Fibroblast of gingiva (primary cell): ENCODE results near the gene MPL.

Source experiments
- DNase-seq: peaks from one replicate; pipeline ENCODE4 v3.0.0-alpha.2; 2011; ENCODE audit warnings: low read depth

The MPL gene

GRCh38 chr1:43306688-43307457 is 30.7 kb upstream of the MPL start:
- DNase-seq: no peak

GRCh38 chr1:43307458-43308158 is 30.0 kb upstream of the MPL start:
- DNase-seq: no peak

DNA sequence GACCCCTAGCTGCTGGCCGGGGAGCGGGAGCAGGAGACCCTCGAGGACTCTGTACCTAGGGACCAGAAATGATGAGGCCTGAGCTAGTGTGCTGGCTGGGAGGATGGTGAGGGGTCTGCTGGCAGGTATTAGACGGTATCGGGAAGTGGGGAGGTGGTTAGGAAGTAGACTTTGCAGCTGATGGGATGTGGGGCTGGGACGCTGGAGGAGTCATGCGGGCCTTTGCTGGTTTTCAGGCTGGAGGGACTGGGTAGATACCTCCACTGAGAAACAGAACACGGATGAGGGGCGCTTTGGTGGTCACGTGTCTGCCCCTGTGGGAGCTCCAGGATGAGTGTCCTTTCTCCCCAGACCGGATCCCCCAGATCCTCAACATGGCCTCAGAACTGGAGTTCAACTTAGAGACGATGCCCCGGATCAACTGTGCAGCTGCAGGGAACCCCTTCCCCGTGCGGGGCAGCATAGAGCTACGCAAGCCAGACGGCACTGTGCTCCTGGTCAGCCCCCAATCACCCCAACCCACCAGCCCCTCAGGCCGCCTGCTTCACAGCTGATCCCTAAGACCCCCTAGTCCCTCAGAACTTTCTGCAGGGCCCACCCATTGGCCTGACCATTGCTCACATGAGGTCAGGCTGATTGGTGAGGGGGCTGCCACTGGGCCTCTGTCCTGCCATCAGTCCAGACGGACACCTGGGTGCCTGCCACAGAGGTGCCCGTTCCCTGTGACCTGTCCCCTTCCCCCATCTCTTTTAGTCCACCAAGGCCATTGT is 28.8 kb upstream of the MPL start:
- no peak for DNase-seq

- no peak for DNase-seq
These were observed 28.1 kb upstream of the MPL start for GRCh38 chr1:43309405-43310025.

DNA sequence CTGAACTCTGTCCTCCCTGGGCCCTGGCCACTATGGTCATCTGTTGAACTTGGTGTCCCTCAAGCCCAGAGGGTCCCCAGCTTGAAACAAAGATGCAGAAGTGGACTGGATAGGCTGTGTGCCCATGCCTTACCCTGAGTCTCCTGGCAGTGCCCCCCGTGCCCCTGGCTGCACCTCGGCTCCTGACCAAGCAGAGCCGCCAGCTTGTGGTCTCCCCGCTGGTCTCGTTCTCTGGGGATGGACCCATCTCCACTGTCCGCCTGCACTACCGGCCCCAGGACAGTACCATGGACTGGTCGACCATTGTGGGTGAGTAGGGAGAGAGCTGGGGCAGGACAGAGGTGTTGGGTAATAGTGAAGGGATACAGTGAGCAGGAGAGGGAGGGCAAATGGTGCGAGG is 26.1 kb upstream of the MPL start:
- DNase-seq: no peak

GRCh38 chr1:43312212-43312623 is 25.4 kb upstream of the MPL start:
- no peak for DNase-seq

DNA sequence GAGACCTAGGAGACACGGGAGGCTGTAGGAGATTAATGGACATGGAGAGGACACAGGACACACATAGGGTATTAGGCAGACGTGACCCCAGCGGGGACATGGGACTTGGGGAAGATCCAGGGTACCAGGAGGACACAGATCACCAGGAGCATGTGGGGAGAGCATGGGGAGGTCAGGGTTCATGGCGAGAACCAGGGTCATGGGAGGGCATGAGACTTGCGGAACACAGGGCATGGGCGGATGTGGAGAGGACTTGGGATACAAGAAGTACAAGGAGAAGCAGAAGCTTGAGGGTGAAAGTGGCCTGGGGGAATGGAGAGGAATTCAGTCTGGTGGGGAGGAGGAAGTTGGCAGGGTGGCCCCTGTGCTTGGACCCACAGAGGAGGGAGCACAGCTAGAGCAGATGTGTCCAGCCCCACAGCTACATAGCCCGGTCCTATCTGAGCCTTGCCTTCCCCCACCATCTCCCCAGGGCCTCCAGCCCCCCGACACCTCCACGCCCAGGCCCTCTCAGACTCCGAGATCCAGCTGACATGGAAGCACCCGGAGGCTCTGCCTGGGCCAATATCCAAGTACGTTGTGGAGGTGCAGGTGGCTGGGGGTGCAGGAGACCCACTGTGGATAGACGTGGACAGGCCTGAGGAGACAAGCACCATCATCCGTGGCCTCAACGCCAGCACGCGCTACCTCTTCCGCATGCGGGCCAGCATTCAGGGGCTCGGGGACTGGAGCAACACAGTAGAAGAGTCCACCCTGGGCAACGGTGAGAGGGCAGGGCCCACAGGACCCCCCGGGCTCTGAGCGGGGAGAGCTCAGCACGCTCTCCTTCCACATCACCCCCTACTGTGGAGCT is 24.7 kb upstream of the MPL start:
- DNase-seq: no peak

- no peak for DNase-seq
These were observed 23.8 kb upstream of the MPL start for GRCh38 chr1:43313771-43314170.

GRCh38 chr1:43314233-43314632 is 23.4 kb upstream of the MPL start:
- no peak for DNase-seq

- DNase-seq: no peak
These were observed 22.1 kb upstream of the MPL start for GRCh38 chr1:43315481-43315880.

- no peak for DNase-seq
These were observed 21.5 kb upstream of the MPL start for GRCh38 chr1:43315963-43316737.

DNA sequence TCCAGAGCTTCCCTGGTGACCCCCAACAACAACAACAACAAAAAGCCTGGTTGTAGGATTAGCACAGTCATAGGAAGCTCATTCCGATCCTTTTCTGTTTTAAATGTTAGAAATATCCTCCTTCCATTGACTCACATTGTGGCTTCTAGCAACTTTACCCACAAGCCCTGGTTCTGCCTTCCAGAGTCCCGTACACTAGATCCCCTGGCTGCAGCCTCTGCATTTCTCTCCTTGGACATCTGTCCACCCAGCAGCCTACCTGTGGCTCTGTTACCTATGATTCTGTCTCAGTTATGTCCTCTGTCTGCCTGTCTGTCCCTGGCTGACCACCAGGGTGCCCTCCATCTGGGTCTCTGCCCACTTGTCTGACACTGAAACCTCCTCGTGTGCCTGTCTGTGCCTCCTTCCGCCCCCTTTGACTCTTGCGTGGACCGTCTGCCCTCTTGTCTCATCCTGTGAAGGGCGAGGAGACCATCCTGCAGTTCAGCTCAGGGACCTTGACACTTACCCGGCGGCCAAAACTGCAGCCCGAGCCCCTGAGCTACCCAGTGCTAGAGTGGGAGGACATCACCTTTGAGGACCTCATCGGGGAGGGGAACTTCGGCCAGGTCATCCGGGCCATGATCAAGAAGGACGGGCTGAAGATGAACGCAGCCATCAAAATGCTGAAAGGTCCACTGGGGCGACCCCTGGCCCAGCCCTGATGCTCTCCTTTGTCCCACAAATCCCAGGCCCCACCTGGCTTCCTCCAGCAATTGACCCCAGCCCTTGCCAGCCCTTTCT is 20.7 kb upstream of the MPL start:
- DNase-seq: no peak

DNA sequence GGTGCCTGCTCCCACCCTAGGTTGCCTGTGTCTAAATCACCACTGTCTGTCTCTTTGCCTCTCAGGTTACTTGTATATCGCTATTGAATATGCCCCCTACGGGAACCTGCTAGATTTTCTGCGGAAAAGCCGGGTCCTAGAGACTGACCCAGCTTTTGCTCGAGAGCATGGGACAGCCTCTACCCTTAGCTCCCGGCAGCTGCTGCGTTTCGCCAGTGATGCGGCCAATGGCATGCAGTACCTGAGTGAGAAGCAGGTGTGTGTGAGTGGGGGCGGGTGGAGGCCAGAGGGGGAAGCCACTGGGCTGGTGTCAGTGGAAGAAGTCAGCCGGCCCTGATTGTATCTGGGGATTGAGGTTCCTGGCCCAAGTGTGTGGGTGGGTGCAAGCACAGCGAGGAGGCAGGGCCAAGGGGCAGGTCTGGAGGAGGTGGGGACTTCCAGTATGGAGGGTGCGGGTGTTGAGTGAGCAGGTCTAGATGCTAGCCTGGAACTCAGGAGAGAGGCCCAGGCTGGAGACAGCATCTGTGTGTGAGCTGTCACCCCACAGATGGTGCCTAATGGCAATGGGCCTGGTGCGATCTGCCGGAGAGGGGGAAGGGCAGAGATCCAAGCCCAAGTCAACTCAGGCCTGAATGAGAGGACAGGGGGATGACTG is 19.7 kb upstream of the MPL start:
- no peak for DNase-seq

DNA sequence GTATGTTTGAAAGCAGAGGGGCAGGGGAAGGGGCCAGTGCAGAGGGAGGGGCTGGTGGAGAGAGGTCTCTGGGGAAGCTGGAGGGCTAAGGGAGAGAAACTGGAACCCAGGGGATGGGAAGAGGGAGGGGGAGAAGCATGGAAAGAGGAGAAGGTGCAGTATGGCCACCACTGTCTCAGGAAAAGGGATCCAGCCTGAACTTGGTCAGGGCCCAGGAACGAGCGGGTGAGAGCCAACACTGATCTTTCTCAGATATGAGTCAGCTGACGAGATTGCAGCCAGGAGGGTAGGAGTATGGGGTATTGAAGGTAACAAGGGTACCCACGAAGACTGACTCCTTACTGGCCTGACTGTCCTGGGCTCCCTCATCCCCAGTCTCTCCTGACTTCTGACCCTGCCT is 18.8 kb upstream of the MPL start:
- no peak for DNase-seq

- no peak for DNase-seq
These were observed 18.3 kb upstream of the MPL start for GRCh38 chr1:43319288-43319687.

GRCh38 chr1:43319766-43320165 is 17.9 kb upstream of the MPL start:
- no peak for DNase-seq

DNA sequence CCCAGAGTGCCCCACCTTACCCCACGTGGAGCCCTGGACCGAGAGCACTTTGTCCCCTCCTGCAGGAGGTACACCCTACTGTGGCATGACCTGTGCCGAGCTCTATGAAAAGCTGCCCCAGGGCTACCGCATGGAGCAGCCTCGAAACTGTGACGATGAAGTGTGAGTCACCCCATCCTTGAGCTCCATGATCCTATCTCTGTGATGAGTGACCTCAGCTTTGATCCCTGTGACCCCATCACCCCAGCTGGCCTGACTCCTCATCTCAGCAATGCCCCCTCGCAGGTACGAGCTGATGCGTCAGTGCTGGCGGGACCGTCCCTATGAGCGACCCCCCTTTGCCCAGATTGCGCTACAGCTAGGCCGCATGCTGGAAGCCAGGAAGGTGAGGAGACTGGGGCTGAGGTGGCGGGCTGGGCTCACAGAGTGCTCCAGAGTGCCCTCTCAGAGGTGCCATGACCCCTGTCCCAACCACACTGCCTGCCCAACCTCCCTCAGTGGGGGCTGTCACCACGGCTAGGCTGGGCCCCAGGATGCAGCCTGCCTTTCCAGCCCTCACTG is 16.2 kb upstream of the MPL start:
- DNase-seq: no peak

DNA sequence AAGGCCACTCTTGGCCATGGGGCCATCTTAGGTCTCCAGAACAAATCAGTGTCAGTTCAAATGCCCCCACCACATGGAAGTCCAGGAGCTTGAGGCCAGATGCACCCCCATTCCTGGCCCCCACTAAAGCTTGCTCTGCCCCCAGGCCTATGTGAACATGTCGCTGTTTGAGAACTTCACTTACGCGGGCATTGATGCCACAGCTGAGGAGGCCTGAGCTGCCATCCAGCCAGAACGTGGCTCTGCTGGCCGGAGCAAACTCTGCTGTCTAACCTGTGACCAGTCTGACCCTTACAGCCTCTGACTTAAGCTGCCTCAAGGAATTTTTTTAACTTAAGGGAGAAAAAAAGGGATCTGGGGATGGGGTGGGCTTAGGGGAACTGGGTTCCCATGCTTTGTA is 15.1 kb upstream of the MPL start:
- DNase-seq: no peak

GRCh38 chr1:43324810-43325209 is 12.8 kb upstream of the MPL start:
- DNase-seq: no peak
